ENCODE results near the gene GRN. TPM values are rescaled to one million over a fixed set of nuclear protein-coding genes. Genes with fewer than 3 reads are reported as not detected.
A peak's percentile ranks its signal among the peaks of the same experiment; 100 is the strongest.

Gene GRN
- total RNA-seq, 1 donor from 2014 or later = 327 TPM

DNA sequence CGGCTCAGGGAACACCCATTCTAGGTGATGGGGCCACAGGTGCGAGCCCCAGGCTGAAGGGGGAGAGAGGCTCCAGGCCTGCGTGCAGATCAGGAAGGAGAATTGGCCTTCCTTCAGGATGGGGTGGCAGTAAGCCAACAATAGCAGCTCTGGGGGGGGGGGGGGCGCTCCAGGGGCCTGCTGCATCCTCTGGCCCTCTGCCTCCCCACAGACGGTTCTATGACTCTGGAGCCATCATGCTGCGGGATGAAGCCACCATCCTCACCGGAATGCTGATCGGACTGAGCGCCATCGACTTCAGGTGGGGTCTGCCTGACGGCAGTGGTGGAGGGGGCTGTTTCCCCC lies 30.6 kb upstream of the GRN start:
- Histone ChIP-seq H4K20me1 (ENCODE audit: insufficient read depth, low read length) (peaks cover 14% of the 10 kb centered on the region), H2AFZ (ENCODE audit: low read depth, low read length) (peak overlapping the region; percentile 47), H3K4me2 (ENCODE audit: low read length) (peak overlapping the region; percentile 72), H3K4me1 (ENCODE audit: insufficient read depth, low read length) (no peaks in the 10 kb centered on the region), H3K4me3 (ENCODE audit: insufficient read depth, low read depth, low read length) (no peak overlapping the region), H3K9me3 (ENCODE audit: insufficient read depth, low read depth, low read length) (no peaks in the 10 kb centered on the region), H3K79me2 (ENCODE audit: insufficient read depth, low read length) (no peaks in the 10 kb centered on the region), H3K27ac (ENCODE audit: low read depth, low read length) (no peak overlapping the region), H3K27me3 (ENCODE audit: insufficient read depth, low read length) (peaks cover 29% of the 10 kb centered on the region), H3K36me3 (ENCODE audit: insufficient read depth, low read length) (no peaks in the 10 kb centered on the region), H3K9ac (ENCODE audit: low read length) (no peak overlapping the region)
- Mint-ChIP-seq H3K4me3 (ENCODE audit: unreplicated experiment) (peak overlapping the region; percentile 50), H3K9me3 (ENCODE audit: unreplicated experiment) (peaks cover 4% of the 10 kb centered on the region), H3K4me1 (ENCODE audit: low read depth, unreplicated experiment) (peaks cover 4% of the 10 kb centered on the region), H3K27me3 (ENCODE audit: low read depth, unreplicated experiment) (peaks cover 45% of the 10 kb centered on the region), H3K27ac (ENCODE audit: unreplicated experiment) (no peak overlapping the region), H3K36me3 (ENCODE audit: low read depth, unreplicated experiment) (peaks cover 9% of the 10 kb centered on the region)
- TF ChIP-seq, protein P1, sequence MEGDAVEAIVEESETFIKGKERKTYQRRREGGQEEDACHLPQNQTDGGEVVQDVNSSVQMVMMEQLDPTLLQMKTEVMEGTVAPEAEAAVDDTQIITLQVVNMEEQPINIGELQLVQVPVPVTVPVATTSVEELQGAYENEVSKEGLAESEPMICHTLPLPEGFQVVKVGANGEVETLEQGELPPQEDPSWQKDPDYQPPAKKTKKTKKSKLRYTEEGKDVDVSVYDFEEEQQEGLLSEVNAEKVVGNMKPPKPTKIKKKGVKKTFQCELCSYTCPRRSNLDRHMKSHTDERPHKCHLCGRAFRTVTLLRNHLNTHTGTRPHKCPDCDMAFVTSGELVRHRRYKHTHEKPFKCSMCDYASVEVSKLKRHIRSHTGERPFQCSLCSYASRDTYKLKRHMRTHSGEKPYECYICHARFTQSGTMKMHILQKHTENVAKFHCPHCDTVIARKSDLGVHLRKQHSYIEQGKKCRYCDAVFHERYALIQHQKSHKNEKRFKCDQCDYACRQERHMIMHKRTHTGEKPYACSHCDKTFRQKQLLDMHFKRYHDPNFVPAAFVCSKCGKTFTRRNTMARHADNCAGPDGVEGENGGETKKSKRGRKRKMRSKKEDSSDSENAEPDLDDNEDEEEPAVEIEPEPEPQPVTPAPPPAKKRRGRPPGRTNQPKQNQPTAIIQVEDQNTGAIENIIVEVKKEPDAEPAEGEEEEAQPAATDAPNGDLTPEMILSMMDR (IDR thresholded peaks at IDR 0.05; ENCODE audit: insufficient read depth, low read depth, low read length) = no peak
- no peak for TF ChIP-seq EZH2 (IDR thresholded peaks at IDR 0.05; ENCODE audit: insufficient read depth, low read length)
- FAIRE-seq (no peak), DNase-seq (ENCODE audit: low read depth) (no peak)

DNA sequence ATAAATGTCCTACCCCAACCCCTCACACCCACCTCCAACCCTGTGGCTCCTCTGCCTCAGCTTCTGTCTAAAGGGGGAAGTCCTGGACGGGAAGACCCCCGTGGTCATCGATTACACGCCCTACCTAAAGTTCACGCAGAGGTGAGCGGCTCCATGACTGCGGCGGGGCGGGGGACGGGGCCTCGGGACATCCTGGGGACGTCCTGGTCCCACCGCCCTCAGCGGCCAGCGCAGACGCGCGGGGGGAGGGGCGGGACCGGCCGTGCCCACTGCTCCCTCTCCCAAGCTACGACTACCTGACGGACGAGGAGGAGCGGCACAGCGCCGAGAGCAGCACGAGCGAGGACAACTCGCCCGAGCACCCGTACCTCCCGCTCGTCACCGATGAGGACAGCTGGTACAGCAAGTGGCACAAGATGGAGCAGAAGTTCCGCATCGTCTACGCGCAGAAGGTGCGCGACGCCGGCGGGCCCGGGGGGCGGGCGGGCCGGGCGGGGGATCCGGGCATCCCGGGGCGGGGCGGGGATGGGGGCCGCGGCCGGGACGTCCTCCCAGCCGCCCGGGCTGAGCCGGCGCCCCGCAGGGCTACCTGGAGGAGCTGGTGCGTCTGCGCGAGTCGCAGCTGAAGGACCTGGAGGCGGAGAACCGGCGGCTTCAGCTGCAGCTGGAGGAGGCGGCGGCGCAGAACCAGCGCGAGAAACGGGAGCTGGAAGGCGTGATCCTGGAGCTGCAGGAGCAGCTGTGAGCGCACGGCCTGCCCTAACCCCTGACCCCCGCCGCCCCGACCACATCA lies 30.0 kb upstream of the GRN start:
- peaks cover 4% of the 10 kb centered on the region for H3K9me3 Mint-ChIP-seq (ENCODE audit: unreplicated experiment)
- TF ChIP-seq, protein P1 (IDR thresholded peaks at IDR 0.05; ENCODE audit: insufficient read depth, low read depth, low read length) = no peak
- no peak for TF ChIP-seq EZH2 (IDR thresholded peaks at IDR 0.05; ENCODE audit: insufficient read depth, low read length)
- H3K9me3 ChIP-seq (ENCODE audit: insufficient read depth, low read depth, low read length) = no peaks in the 10 kb centered on the region
- peak overlapping the region; percentile 81 for H3K4me3 Mint-ChIP-seq (ENCODE audit: unreplicated experiment)
- H3K4me3 ChIP-seq (ENCODE audit: insufficient read depth, low read depth, low read length) = no peak overlapping the region
- DNase-seq (ENCODE audit: low read depth) (no peak), FAIRE-seq (no peak)
- no peak overlapping the region for H3K27ac ChIP-seq (ENCODE audit: low read depth, low read length)
- H3K4me1 ChIP-seq (ENCODE audit: insufficient read depth, low read length) = no peaks in the 10 kb centered on the region
- peaks cover 9% of the 10 kb centered on the region for H3K36me3 Mint-ChIP-seq (ENCODE audit: low read depth, unreplicated experiment)
- H3K4me2 ChIP-seq (ENCODE audit: low read length) = peak overlapping the region; percentile 72
- H2AFZ ChIP-seq (ENCODE audit: low read depth, low read length) = peak overlapping the region; percentile 47
- H3K79me2 ChIP-seq (ENCODE audit: insufficient read depth, low read length) = no peaks in the 10 kb centered on the region
- H3K9ac ChIP-seq (ENCODE audit: low read length) = no peak overlapping the region
- H3K27ac Mint-ChIP-seq (ENCODE audit: unreplicated experiment) = no peak overlapping the region
- H3K4me1 Mint-ChIP-seq (ENCODE audit: low read depth, unreplicated experiment) = peaks cover 4% of the 10 kb centered on the region
- peaks cover 41% of the 10 kb centered on the region for H3K27me3 Mint-ChIP-seq (ENCODE audit: low read depth, unreplicated experiment)
- H3K27me3 ChIP-seq (ENCODE audit: insufficient read depth, low read length) = peaks cover 29% of the 10 kb centered on the region
- peaks cover 18% of the 10 kb centered on the region for H4K20me1 ChIP-seq (ENCODE audit: insufficient read depth, low read length)
- peaks cover 2% of the 10 kb centered on the region for H3K36me3 ChIP-seq (ENCODE audit: insufficient read depth, low read length)

Data from astrocyte (in vitro differentiated cells and primary cell).